LNCaP clone FGC (cell line): Measurements from ENCODE around the gene APOL4.
A peak's percentile ranks its signal among the peaks of the same experiment; 100 is the strongest.
"Not testable (repeated sequence)": the region's sequence is repeated elsewhere in the genome, so short reads cannot be mapped to it uniquely, and the experiment has no call there.

Source experiments
- DNase-seq: peaks from one replicate; pipeline ENCODE4 v3.0.0-alpha.2; 2011; ENCODE audit warnings: low read depth
- H3K4me3 ChIP-seq: 2 replicates; pipeline ENCODE4 v1.5.1; 2011; ENCODE audit warnings: mild to moderate bottlenecking, low read depth, low read length, control low read depth
- CTCF ChIP-seq: IDR thresholded peaks from 2 replicates; pipeline ENCODE4 v1.5.1; 2012; ENCODE audit warnings: mild to moderate bottlenecking; ENCODE audit not compliant: control insufficient read depth, insufficient read depth; ENCODE audit errors: extremely low read depth

Gene APOL4

GRCh38 chr22:36206255-36206654 is 4.6 kb upstream of the APOL4 start:
- H3K4me3 ChIP-seq = no peak overlapping the region
- TF ChIP-seq CTCF = no peak
- DNase-seq = no peak

- not testable (repeated sequence) for DNase-seq, H3K4me3 ChIP-seq
Observed at GRCh38 chr22:36205573-36205972, 4.0 kb upstream of the APOL4 start.

- H3K4me3 ChIP-seq = no peak overlapping the region
- TF ChIP-seq CTCF = no peak
- DNase-seq = no peak
Observed at GRCh38 chr22:36204632-36205015, 3.0 kb upstream of the APOL4 start.

- DNase-seq = no peak
- TF ChIP-seq CTCF = no peak
- no peak overlapping the region for H3K4me3 ChIP-seq
Observed at GRCh38 chr22:36204001-36204631, 2.5 kb upstream of the APOL4 start.

- peak overlapping the region; percentile 22; the same call in 1 of the 2 replicates for H3K4me3 ChIP-seq
Observed at GRCh38 chr22:36203441-36203840, 1.8 kb upstream of the APOL4 start.

GRCh38 chr22:36202906-36203305 is 1.3 kb upstream of the APOL4 start:
- H3K4me3 ChIP-seq = peak overlapping the region; percentile 22
- DNase-seq = peak; percentile 58
- TF ChIP-seq CTCF = 0 out of 2 replicates have a peak, but pooled peaks have one; percentile 1

More at GRCh38 chr22:36203441-36203840, 1.8 kb upstream of the APOL4 start:
- peak; percentile 52 for DNase-seq

- not testable (repeated sequence) for DNase-seq, H3K4me3 ChIP-seq
Observed at GRCh38 chr22:36201025-36201424, 584 bp downstream of the APOL4 start.

GRCh38 chr22:36199001-36199551 is 2.5 kb downstream of the APOL4 start:
- no peak overlapping the region for H3K4me3 ChIP-seq
- no peak for DNase-seq
- no peak for TF ChIP-seq CTCF
